ENCODE results near the gene PLCB3. TPM values are rescaled to one million over a fixed set of nuclear protein-coding genes. Genes with fewer than 3 reads are reported as not detected.
A peak's percentile ranks its signal among the peaks of the same experiment; 100 is the strongest.

PLCB3 gene
- 10 to 100 TPM; 33.3 to 46.9 (median 36.3) TPM for total RNA-seq

DNA sequence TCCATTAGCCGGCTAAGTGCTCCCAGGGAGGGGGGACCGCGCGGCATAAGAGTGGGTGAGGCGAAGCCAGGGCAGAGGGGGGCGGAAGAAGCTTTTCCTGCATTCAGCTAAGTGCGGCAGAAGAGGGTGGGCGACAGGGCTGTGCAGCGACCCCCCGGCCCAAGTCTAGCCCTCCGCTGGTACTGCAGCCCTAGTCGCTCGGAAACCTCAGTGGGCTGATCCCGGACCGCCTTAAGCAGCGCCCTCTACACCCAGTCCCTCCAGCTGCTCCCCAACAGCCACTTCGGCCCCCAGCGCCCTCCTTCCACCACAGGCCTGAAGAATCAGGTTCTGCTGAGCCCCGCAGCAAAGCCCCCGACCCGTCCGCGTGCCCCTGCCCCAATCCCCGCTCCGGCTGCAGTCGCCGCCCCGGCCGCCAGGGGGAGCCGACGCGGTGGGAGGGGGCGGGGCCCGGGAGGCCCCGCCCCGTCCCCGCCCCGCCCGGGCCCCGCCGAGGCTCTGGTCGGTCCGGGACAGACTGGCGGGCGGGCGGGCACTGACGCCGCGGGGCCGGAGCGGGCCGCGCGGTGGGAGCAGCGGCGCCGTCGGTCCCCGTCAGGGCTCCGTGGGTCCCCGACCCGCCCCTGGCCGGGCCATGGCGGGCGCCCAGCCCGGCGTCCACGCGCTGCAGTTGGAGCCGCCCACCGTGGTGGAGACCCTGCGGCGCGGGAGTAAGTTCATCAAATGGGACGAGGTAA lies at the start of gene PLCB3:
PLCB3 (plus strand) TSS at position 515 of the 737 bp plus-strand sequence; CDS start at position 635, 120 bp downstream.
- DNase-seq (ENCODE audit: low spot score in 2 of 2), result no peak
- no peaks in the 10 kb centered on the region for H3K9me3 ChIP-seq
- peak within 1 kb of the TSS; percentile 85 for H3K4me3 ChIP-seq
- TF ChIP-seq POLR2A (IDR thresholded peaks at IDR 0.05), result no peak
- TF ChIP-seq POLR2AphosphoS5 (IDR thresholded peaks at IDR 0.05), result no peak
- TF ChIP-seq, protein P1, sequence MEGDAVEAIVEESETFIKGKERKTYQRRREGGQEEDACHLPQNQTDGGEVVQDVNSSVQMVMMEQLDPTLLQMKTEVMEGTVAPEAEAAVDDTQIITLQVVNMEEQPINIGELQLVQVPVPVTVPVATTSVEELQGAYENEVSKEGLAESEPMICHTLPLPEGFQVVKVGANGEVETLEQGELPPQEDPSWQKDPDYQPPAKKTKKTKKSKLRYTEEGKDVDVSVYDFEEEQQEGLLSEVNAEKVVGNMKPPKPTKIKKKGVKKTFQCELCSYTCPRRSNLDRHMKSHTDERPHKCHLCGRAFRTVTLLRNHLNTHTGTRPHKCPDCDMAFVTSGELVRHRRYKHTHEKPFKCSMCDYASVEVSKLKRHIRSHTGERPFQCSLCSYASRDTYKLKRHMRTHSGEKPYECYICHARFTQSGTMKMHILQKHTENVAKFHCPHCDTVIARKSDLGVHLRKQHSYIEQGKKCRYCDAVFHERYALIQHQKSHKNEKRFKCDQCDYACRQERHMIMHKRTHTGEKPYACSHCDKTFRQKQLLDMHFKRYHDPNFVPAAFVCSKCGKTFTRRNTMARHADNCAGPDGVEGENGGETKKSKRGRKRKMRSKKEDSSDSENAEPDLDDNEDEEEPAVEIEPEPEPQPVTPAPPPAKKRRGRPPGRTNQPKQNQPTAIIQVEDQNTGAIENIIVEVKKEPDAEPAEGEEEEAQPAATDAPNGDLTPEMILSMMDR (IDR thresholded peaks at IDR 0.05), result peak; percentile 55 to 95
- TF ChIP-seq EP300 (IDR thresholded peaks at IDR 0.05), result no peak
- H3K36me3 ChIP-seq, result peaks cover 19% of the 10 kb centered on the region
- H3K4me1 ChIP-seq, result peaks cover 43% of the 10 kb centered on the region
- WGBS, result 2% methylated on average over 17 of the region's 75 CpGs
- no peaks in the 10 kb centered on the region for H3K27me3 ChIP-seq
- H3K27ac ChIP-seq, result peak within 1 kb of the TSS; percentile 16

DNA sequence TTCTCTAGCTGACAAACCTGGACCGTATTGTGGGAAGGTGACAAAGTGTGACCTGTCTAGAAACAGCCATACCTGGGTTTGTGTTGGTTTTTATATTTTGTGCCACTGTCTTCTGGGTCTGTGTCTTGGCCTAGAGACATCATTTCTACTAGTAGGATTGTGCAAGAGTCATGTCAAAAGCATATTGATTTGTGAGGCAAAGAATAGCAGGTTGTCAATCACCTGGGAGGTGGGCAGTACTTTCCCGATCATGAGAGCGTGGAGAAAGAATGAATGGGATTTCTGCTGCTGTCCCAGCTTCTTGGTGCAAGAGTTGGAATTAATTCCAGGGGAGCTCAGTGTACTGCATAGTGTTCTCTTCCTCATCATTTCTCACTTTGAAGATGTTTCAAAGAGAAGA lies 49.8 kb upstream of the PLCB3 start:
- no peak for DNase-seq (ENCODE audit: low spot score in 2 of 2)
- H3K4me3 ChIP-seq, result no peak overlapping the region
- H3K27ac ChIP-seq, result no peak overlapping the region
- no peaks in the 10 kb centered on the region for H3K9me3 ChIP-seq
- peaks cover 22% of the 10 kb centered on the region for H3K4me1 ChIP-seq
- no peaks in the 10 kb centered on the region for H3K27me3 ChIP-seq
- H3K36me3 ChIP-seq, result peaks cover 84% of the 10 kb centered on the region
- 90% methylated on average over 3 of the region's 3 CpGs for WGBS
- TF ChIP-seq EP300 (IDR thresholded peaks at IDR 0.05), result no peak
- TF ChIP-seq POLR2AphosphoS5 (IDR thresholded peaks at IDR 0.05), result no peak
- no peak for TF ChIP-seq POLR2A (IDR thresholded peaks at IDR 0.05)
- TF ChIP-seq, protein P1 (IDR thresholded peaks at IDR 0.05), result no peak

DNA sequence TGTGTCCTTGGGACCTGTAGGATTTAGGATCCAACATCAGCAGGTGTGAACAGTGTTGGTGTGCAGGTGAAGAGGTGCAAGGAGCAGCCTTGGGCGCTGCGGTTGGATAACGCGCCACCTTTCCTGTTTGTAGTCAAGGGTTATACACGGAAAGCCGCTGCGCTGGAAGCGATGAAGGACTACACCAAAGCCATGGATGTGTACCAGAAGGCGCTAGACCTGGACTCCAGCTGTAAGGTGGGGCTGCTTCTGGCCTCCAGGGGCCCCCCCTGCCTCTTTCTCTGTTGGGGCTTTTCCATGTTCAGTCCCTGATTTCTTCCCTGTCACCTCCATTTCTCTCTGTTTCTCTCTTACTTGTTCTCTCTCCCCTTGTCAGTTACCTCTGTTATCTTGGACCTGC lies 48.3 kb upstream of the PLCB3 start:
- TF ChIP-seq POLR2A (IDR thresholded peaks at IDR 0.05), result no peak
- TF ChIP-seq EP300 (IDR thresholded peaks at IDR 0.05), result no peak
- TF ChIP-seq, protein P1 (IDR thresholded peaks at IDR 0.05), result no peak
- no peak for TF ChIP-seq POLR2AphosphoS5 (IDR thresholded peaks at IDR 0.05)
- H3K27ac ChIP-seq, result no peak overlapping the region
- WGBS, result 94% methylated on average over 9 of the region's 9 CpGs
- H3K4me3 ChIP-seq, result no peak overlapping the region
- no peaks in the 10 kb centered on the region for H3K27me3 ChIP-seq
- H3K4me1 ChIP-seq, result peaks cover 29% of the 10 kb centered on the region
- no peaks in the 10 kb centered on the region for H3K9me3 ChIP-seq
- peaks cover 70% of the 10 kb centered on the region for H3K36me3 ChIP-seq
- no peak for DNase-seq (ENCODE audit: low spot score in 2 of 2)

DNA sequence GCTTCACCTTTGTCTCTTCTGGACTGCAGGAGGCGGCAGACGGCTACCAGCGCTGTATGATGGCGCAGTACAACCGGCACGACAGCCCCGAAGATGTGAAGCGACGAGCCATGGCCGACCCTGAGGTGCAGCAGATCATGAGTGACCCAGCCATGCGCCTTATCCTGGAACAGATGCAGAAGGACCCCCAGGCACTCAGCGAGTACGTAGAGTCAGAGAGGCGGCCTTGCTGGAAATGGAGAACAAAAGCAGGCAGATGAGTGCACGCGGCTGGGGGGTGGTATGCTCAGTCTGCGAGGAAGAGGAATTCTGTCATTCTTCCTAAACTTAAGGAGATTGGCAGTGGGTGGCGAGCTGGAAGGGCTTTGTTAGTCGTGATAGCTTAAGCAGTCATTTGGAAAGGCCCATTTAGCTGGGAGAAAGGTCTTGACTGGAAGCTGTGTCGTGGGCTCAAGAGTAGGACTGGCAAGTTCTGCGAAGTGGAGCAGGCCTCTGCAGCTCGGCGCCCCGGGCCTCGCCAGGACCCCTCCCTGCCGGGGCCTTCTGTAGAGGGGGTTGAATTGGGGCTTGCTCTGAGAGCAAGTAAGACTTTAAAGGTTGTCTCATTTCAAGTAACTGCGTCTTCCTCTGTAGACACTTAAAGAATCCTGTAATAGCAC lies 47.8 kb upstream of the PLCB3 start:
- Histone ChIP-seq H3K4me1 (peaks cover 35% of the 10 kb centered on the region), H3K36me3 (peaks cover 64% of the 10 kb centered on the region)
- 90% methylated on average over 27 of the region's 27 CpGs for WGBS

DNA sequence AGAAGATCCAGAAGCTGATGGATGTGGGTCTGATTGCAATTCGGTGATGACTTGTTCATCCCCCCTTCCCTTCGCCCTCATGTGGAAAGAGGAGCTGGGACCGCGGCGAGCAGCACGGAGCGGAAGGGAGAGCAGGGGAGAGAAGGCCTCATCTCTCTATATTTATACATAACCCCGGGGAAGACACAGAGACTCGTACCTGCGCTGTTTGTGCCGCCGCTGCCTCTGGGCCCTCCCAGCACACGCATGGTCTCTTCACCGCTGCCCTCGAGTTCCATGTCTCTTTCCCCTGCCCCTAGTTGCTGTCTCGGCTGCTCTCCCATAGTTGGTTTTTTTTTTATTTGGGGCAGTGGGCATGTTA lies 47.3 kb upstream of the PLCB3 start:
- no peak for DNase-seq (ENCODE audit: low spot score in 2 of 2)
- TF ChIP-seq EP300 (IDR thresholded peaks at IDR 0.05) (no peak), POLR2AphosphoS5 (IDR thresholded peaks at IDR 0.05) (no peak), POLR2A (IDR thresholded peaks at IDR 0.05) (no peak)
- Histone ChIP-seq H3K27me3 (no peaks in the 10 kb centered on the region), H3K4me1 (peaks cover 36% of the 10 kb centered on the region), H3K4me3 (no peak overlapping the region), H3K9me3 (no peaks in the 10 kb centered on the region), H3K27ac (no peak overlapping the region), H3K36me3 (peaks cover 59% of the 10 kb centered on the region)
- WGBS, result 66% methylated on average over 15 of the region's 16 CpGs

More for the DNA sequence above, 47.8 kb upstream of the PLCB3 start:
- Histone ChIP-seq H3K4me3 (no peak overlapping the region), H3K27me3 (no peaks in the 10 kb centered on the region), H3K9me3 (no peaks in the 10 kb centered on the region), H3K27ac (no peak overlapping the region)
- DNase-seq (ENCODE audit: low spot score in 2 of 2), result no peak
- TF ChIP-seq, protein P1 (IDR thresholded peaks at IDR 0.05), result no peak
- TF ChIP-seq POLR2A (IDR thresholded peaks at IDR 0.05), result no peak
- TF ChIP-seq POLR2AphosphoS5 (IDR thresholded peaks at IDR 0.05), result no peak

All from suprapubic skin (tissue), 4 donors.